Loucy (cell line): Measurements from ENCODE around the gene SORBS1.

ENCODE experiments used
- CTCF ChIP-seq: fragments of 200-600 bp; sonication (generic); conservative IDR thresholded peaks from 2 replicates; pipeline ENCODE4 v1.5.1; 2014; ENCODE audit warnings: mild to moderate bottlenecking, antibody characterized with exemption, low read length
- EZH2phosphoT487 ChIP-seq: fragments of 200-600 bp; IDR thresholded peaks from 2 replicates; pipeline ENCODE4 v1.6.1; 2018; ENCODE audit warnings: antibody characterized with exemption, mild to moderate bottlenecking, moderate library complexity, borderline replicate concordance

GRCh38 chr10:95419399-95419798 lies 141.8 kb downstream of the SORBS1 start:
- TF ChIP-seq CTCF (no peak), EZH2phosphoT487 (no peak)
